Right renal cortex interstitium (tissue), 3 donors: Measurements from ENCODE around the gene SDR39U1. TPM values are rescaled to one million over a fixed set of nuclear protein-coding genes. Genes with fewer than 3 reads are reported as not detected.

Experiments used
- DNase-seq, 3 donors: peaks; one replicate each; pipeline ENCODE4 v3.0.0-alpha.2; 2013; ENCODE audit warnings: low read depth in 3 of 3, low spot score in 2 of 3
- polyA plus RNA-seq, 3 donors: library from polyadenylated mRNA; unstranded; fragments of 120-200 nt; gene quantifications; one replicate each; pipeline ENCODE4 v1.2.1, GENCODE V29; 2013; ENCODE audit not compliant: insufficient read length in 3 of 3

The SDR39U1 gene
- polyA plus RNA-seq, 3 donors: 49.7 to 54.8 (median 51.9) TPM

DNA sequence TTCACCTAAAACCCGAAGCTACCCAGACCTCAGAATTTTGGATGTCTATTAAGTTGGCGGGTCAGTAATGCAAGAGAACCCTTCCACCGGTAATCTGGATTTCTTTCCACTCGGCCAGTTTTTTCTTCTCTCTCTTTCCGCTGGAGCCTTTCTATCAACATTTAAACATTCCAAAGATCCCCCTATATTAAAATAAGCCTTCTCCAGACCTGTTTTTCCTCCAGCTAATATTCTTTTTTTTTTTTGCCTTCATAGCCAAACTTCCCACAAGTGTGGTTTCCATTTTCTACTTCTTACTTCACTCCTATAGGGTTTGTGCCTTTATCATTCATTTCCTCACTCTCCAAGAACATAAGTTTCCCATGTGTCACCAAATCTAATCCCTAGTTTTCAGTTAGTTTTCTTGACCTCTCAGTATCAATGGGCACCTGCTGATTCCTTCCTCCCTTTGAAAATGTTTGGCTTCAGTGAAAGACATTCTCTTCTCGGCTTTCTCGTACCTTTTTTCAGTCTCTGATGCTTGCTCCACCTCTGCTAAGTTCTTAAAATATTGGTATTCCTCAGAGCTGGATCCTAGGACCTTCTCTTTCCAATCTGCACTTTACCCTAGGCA, 583 bp upstream of the SDR39U1 start:
- DNase-seq: no peak

GRCh38 chr14:24441904-24442239, 704 bp downstream of the SDR39U1 start:
- no peak for DNase-seq

- no peak for DNase-seq
Observed at GRCh38 chr14:24441485-24441884, 1.1 kb downstream of the SDR39U1 start.

GRCh38 chr14:24440606-24441399, 1.8 kb downstream of the SDR39U1 start:
- no peak for DNase-seq

DNA sequence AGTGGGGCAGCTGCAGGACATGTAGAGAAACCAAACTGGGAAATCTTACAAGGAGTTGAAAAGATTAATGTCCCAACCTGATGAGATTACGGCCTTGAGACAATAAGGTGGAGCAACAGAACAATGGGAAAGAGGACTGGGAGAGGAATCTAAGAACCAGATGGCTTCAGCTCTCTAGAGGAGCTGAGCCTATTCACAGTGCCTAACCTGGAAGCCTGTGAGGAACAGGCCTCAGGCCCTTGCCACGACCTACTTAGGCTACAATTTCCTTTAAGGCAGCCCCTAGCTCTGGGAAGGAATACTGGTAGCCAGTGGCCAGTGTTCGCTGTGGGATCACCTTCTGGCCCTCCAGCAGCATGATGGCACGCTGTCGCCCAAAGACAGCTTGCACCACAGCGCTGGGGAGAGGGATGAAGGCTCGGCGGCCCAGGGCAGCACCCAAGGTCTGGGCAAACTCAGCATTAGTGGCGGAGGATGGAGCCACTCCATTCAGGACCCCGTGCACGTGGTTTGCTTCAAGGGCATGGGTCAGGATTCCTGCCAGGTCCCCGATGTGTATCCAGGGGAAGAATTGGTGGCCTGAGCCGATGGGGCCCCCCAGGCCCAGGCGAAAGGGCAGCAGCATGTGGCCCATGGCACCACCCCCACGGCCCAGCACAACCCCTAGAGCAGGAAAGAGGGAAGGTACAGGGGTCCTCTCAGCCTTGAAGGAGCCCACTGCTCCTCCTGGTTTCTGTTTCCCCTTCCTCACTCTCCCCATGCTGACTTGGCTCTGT, 2.6 kb downstream of the SDR39U1 start:
- no peak for DNase-seq

- no peak for DNase-seq
Observed at GRCh38 chr14:24439257-24439656, 3.3 kb downstream of the SDR39U1 start.

DNA sequence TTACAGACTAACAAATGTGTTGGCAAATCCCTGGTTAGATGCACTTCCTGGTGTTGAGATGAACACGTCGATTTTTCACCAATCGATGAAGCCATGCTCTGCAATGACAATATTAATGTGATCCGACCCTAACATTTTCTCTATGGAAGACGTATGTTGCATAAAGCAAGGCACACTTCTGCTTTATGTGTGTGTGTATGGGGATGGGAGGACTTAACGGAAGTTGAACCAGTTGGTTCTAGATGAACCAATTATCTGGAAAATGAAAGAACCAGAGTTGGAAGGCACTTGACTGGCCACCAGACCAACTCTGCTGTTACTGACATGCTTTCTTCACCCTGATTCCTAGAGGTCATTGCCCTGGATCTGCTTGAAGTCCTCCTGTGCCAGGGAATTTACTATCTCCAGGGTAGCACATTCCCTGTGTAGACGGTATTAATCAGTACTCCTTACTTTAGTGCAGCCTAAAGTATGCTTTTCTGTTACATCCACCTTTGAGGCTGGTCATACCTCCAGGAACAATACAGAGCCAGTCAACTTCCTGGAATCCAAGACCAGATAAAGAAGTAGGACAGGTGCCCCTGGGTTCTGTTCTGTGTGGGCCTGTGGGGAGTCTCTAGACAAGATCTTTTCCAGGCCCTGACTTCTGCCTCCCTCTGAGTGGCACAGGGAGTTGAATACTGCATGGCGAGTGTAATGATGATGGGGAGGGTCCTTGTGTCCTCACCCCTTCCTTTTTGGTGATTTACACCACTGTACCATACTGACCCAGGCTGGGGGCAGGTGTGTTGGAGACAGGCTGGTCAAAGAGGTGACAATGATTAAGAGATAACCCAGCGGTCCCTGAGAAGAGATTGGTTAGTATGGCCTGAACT, 4.1 kb downstream of the SDR39U1 start:
- no peak for DNase-seq

DNA sequence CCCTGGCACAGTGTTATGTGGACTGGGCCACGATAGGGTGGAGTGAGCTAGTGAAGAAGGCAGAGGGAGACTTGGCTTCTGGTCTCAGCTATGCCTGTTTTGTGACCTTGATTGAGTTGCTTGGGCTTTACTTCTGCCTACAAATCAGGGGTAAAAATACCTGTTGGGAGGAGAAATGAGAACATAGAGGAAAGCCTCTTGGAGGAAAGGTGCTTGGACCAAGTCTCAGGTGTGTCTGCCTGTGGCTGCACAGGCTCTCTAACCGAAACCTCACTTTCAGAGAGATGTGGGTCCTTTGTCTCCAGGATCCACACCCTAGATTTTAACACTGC, 4.9 kb downstream of the SDR39U1 start:
- DNase-seq: no peak

DNA sequence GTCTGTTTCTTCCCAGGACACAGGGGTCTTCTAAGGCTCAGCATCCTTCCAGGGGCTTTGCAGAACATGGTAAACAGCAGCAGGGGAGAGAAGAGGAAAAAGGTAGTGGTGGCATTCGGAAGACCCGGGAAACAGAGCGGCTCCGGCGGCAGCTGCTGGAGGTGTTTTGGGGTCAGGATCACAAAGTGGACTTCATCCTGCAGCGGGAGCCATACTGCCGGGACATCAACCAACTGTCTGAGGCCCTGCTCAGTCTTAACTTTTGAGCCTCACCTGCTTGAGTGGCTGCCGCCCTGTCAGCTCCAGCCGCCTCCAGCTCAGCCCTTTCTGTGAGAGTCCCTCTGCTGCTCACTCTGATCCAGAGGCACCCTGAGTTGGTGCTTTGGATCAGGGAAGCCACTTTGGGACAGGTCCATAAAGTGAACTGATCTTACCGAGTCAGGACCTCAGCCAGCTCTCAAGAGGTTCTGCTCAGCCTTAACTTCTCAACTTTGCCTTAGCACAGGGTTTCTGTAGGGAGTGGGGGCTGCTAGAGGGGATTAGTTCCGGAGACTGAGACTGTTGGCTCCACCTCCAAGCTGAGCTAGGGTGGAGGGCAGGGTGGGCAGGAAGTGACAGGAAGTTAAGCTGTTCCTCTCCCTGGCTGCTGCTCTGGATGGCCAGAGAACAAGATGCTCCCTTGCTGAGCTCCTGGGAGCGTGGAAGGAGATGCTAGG, 5.4 kb downstream of the SDR39U1 start:
- DNase-seq: no peak

GRCh38 chr14:24436355-24437019, 6.1 kb downstream of the SDR39U1 start:
- DNase-seq: peak in 2 of 3 donors; percentile 40 to 61

- no peak for DNase-seq
Observed at GRCh38 chr14:24435998-24436354, 6.6 kb downstream of the SDR39U1 start.

DNA sequence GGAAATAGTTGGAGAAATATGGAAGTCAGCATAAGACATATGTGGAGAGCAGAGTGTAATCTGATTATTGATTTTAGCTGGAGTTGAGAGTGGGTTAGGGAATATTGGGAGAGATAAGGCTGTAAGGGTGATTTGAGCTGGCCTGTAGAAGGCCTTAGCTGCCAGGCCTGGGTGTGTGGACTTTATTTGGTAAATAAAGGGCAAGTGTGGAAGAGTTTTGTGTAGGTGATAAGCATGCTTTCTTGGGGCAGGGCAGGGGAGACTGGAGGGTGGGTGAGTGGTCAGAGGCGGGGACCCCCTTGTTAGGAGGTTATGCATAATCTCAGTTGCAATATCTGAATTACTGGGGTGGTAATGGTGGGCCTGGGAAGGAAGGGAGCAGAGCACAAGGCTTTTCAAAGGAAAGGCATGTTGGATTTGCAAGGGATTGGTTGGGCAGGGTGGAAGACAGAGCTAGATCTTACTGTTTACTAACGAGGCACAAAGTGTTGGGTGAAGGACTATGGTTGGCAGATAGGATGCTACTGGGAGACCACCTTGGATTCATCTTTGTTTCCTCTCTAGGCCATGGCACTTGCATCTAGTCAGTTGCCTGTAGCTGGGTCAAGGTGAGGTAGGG, 7.3 kb downstream of the SDR39U1 start:
- no peak for DNase-seq

- no peak for DNase-seq
Observed at GRCh38 chr14:24434676-24435075, 7.9 kb downstream of the SDR39U1 start.

- DNase-seq: no peak
Observed at GRCh38 chr14:24434036-24434435, 8.5 kb downstream of the SDR39U1 start.

DNA sequence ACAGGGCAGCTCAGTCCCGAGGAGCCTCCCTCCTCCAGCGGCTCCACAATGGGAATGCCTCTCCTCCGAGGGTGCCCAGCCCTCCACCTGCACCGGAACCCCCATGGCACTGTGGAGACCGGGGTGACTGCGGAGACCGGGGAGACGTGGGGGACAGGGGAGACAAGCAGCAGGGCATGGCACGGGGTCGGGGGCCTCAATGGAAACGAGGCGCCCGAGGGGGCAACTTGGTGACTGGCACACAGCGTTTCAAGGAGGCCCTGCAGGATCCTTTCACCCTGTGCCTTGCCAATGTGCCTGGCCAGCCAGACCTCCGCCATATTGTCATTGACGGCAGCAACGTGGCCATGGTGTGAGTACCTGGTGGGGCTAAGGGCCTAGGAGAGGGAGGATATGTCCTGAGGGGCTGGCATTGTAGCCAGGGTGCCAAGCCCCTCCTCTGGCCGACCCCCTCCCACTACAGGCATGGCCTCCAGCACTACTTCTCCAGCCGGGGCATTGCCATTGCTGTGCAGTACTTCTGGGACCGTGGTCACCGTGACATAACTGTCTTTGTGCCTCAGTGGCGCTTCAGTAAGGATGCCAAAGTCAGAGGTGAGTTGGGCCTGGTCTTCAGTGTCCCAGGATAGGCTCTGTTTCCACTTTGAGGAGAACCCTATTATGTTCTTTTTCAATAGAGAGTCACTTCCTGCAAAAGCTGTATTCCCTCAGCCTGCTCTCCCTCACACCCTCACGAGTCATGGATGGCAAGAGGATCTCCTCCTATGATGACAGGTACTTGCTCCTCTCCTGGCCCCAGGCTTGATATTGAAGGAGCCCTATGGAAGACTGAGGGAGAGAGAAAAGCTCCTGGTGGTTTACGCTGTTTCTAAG, 10.1 kb downstream of the SDR39U1 start:
- DNase-seq: no peak

DNA sequence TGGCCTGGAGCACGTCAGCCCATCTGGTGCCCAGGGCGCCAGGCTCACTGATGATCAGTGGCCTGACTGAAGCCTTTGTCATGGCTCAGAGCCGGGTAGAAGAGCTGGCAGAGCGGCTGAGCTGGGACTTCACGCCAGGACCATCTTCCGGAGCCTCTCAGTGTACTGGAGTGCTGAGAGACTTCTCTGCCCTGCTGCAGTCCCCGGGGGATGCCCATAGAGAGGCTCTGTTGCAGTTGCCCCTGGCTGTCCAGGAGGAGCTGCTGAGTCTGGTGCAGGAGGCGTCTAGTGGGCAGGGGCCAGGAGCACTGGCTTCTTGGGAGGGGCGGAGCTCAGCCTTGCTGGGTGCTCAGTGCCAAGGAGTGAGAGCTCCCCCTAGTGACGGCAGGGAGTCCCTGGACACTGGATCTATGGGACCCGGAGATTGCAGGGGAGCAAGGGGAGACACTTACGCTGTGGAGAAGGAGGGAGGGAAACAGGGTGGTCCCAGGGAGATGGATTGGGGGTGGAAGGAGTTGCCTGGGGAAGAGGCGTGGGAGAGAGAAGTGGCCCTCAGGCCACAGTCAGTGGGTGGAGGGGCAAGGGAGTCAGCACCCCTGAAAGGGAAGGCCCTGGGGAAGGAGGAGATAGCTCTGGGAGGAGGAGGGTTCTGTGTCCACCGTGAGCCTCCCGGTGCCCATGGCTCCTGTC, 10.9 kb downstream of the SDR39U1 start:
- DNase-seq: peak; percentile 62 to 79 (median 68)

GRCh38 chr14:24430682-24431568, 11.7 kb downstream of the SDR39U1 start:
- DNase-seq: no peak
